Cardiac muscle cell (in vitro differentiated cells and primary cell): ENCODE results near the gene RHBDL3. TPM values are rescaled to one million over a fixed set of nuclear protein-coding genes. Genes with fewer than 3 reads are reported as not detected.
A peak's percentile ranks its signal among the peaks of the same experiment; 100 is the strongest.

Experiments used
- DNase-seq, 2 donors: peaks; one replicate each; pipeline versions ENCODE4 v3.0.0 to v3.0.0-alpha.2; 2010 to 2017; ENCODE audit warnings: low read depth in 1 of 2, low spot score in 1 of 2
- H3K27ac ChIP-seq: fragments of 200-600 bp; sonication (generic); 2 replicates; pipeline ENCODE4 v1.5.1; 2016
- H3K27me3 ChIP-seq: fragments of 200-600 bp; sonication (generic); 2 replicates; pipeline ENCODE4 v1.6.0; 2016; ENCODE audit warnings: control low read depth
- H3K36me3 ChIP-seq: fragments of 200-600 bp; sonication (generic); 2 replicates; pipeline ENCODE4 v1.5.1; 2016; ENCODE audit warnings: control low read depth
- H3K4me1 ChIP-seq: fragments of 200-600 bp; sonication (generic); 2 replicates; pipeline ENCODE4 v1.8.1; 2017; ENCODE audit warnings: low read depth, mild to moderate bottlenecking, mixed run types
- H3K4me3 ChIP-seq: fragments of 200-600 bp; sonication (generic); 2 replicates; pipeline ENCODE4 v1.5.1; 2016; ENCODE audit warnings: mild to moderate bottlenecking
- H3K9me3 ChIP-seq: fragments of 200-600 bp; sonication (generic); 2 replicates; pipeline ENCODE4 v1.5.1; 2017; ENCODE audit warnings: low read depth, mild to moderate bottlenecking, control low read depth
- CTCF ChIP-seq: IDR thresholded peaks from 2 replicates; pipeline ENCODE4 v1.5.1; 2012; ENCODE audit warnings: low read depth, mild to moderate bottlenecking, low read length
- polyA plus RNA-seq: library from polyadenylated mRNA; unstranded; fragments of >200 nt; fragmentation: Nextera tagmentation; extraction: Ambion mirVana; gene quantifications from 2 replicates; pipeline ENCODE4 v1.2.1, GENCODE V29; 2016
- total RNA-seq: library from RNA; depleted of rRNA; stranded (reverse); fragments of >200 nt; gene quantifications from 2 replicates; pipeline ENCODE4 v1.2.3, GENCODE V29; 2016

RHBDL3 gene
- total and polyA plus RNA-seq, 2 experiments from 2014 or later = 0.09 TPM; not detected in 1

- no peak for DNase-seq
- Histone ChIP-seq H3K27ac (no peak overlapping the region), H3K27me3 (peaks cover 23% of the 10 kb centered on the region)
Observed at GRCh38 chr17:32274101-32274500, 8.5 kb downstream of the RHBDL3 start.

GRCh38 chr17:32274643-32275042 lies 9.0 kb downstream of the RHBDL3 start:
- Histone ChIP-seq H3K27ac (no peak overlapping the region), H3K4me1 (no peaks in the 10 kb centered on the region), H3K36me3 (no peaks in the 10 kb centered on the region), H3K4me3 (no peak overlapping the region), H3K27me3 (peaks cover 18% of the 10 kb centered on the region), H3K9me3 (no peaks in the 10 kb centered on the region)
- TF ChIP-seq CTCF = no peak
- DNase-seq = no peak

More at GRCh38 chr17:32274101-32274500, 8.5 kb downstream of the RHBDL3 start:
- no peak overlapping the region for H3K4me3 ChIP-seq
- no peak for TF ChIP-seq CTCF
- no peaks in the 10 kb centered on the region for H3K4me1 ChIP-seq
- H3K9me3 ChIP-seq = no peaks in the 10 kb centered on the region
- no peaks in the 10 kb centered on the region for H3K36me3 ChIP-seq

GRCh38 chr17:32275060-32276042 lies 9.7 kb downstream of the RHBDL3 start:
- Histone ChIP-seq H3K4me3 (no peak overlapping the region), H3K9me3 (no peaks in the 10 kb centered on the region), H3K36me3 (no peaks in the 10 kb centered on the region), H3K27me3 (peaks cover 11% of the 10 kb centered on the region), H3K27ac (no peak overlapping the region), H3K4me1 (no peaks in the 10 kb centered on the region)
- DNase-seq = peak in 1 of 2 donors; percentile 74
- no peak for TF ChIP-seq CTCF

GRCh38 chr17:32276171-32276601 lies 10.6 kb downstream of the RHBDL3 start:
- no peak for DNase-seq
- peaks cover 2% of the 10 kb centered on the region for H3K27me3 ChIP-seq
- H3K4me3 ChIP-seq = no peak overlapping the region
- no peak overlapping the region for H3K27ac ChIP-seq
- H3K36me3 ChIP-seq = no peaks in the 10 kb centered on the region
- TF ChIP-seq CTCF = no peak
- no peaks in the 10 kb centered on the region for H3K9me3 ChIP-seq
- H3K4me1 ChIP-seq = no peaks in the 10 kb centered on the region

- Histone ChIP-seq H3K36me3 (no peaks in the 10 kb centered on the region), H3K9me3 (no peaks in the 10 kb centered on the region), H3K4me1 (no peaks in the 10 kb centered on the region), H3K4me3 (no peak overlapping the region), H3K27ac (no peak overlapping the region), H3K27me3 (no peaks in the 10 kb centered on the region)
- no peak for TF ChIP-seq CTCF
- peak; percentile 52 to 62 for DNase-seq
Observed at GRCh38 chr17:32277284-32277683, 11.7 kb downstream of the RHBDL3 start.
